Activated CD4-positive, CD25-positive, alpha-beta regulatory T cell (primary cell): Measurements from ENCODE around the gene MED13.
"Not testable (repeated sequence)": the region's sequence is repeated elsewhere in the genome, so short reads cannot be mapped to it uniquely, and the experiment has no call there.

ENCODE experiments used
- DNase-seq, 4 experiments: peaks; one replicate each; lab custom pipeline; 2025; lab: John Stamatoyannopoulos, UW

The MED13 gene

GRCh38 chr17:62051053-62051452 lies 14.0 kb downstream of the MED13 start:
- DNase-seq = no peak

DNA sequence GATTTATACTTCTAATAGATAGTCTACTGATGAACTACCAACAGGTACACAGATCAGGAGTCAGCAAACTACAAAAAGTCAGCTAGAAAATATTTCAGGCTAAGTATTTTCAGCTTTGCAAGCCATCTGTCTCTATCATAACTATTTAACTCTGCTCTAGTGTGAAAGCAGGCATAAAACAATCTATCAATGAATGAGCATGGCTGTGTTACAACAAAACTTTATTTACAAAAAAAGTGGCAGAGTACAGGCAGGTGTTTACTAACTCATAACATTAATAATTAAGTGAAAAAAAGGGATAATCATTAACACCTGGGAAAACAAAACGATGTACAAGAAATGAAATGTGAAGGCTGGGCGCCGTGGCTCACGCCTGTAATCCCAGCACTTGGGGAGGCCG lies 15.8 kb downstream of the MED13 start:
- no peak for DNase-seq

DNA sequence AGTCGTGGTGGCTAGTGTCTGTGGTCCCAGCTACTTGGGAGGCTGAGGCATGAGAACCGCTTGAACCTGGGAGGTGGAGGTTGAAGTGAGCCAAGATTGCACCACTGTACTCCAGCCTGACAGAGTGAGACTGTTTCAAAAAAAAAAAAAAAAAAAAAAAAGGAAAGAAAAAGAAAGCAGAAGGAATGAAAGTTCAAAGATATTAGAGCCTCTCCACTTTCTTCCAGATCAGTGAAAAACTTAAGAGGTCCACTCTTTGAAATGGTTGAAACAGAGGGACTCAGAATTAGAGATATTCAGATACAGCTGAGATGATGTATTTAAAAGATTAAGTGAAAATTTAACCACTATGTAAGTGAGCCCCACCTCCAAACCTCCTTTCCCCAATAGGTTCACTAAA lies 16.8 kb downstream of the MED13 start:
- no peak for DNase-seq

- DNase-seq = no peak
Observed at GRCh38 chr17:62045517-62045916, 19.6 kb downstream of the MED13 start.

DNA sequence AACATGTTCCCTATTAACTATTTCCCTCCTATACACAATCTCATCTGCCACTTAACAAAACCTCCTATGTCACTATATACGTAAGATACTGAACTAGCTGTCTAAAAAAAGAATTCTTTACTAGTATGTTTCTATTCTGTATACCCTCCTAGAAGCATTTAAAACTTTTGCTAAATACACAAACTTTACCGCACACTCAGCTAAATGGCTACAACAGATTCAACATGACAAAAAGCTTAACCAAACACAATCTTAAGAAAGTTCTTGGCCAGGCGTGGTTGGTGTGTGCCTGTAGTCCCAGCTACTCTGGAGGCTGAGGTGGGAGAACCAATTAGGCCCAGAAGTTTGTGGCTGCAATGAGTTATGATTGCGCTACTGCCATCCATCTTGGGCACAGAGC lies 20.0 kb downstream of the MED13 start:
- no peak for DNase-seq

DNA sequence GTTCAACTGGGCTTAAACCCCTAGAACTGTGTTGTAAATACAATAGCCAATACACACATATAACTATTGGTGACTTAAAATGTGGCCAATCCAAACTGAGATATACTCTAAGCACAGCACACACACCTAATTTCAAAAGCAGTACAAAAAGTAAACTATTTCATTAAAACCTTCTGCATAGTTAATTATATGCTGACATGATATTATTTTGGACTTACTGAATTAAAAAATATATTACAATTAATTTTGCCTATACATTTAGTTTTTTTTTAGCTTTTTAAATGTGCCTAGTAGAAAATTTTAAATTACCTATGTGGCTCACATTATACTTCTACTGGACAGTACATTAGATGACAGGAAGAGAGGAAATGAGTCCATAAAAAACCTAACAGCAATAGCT lies 21.5 kb downstream of the MED13 start:
- DNase-seq = no peak

- no peak for DNase-seq
Observed at GRCh38 chr17:62043140-62043539, 21.9 kb downstream of the MED13 start.

DNA sequence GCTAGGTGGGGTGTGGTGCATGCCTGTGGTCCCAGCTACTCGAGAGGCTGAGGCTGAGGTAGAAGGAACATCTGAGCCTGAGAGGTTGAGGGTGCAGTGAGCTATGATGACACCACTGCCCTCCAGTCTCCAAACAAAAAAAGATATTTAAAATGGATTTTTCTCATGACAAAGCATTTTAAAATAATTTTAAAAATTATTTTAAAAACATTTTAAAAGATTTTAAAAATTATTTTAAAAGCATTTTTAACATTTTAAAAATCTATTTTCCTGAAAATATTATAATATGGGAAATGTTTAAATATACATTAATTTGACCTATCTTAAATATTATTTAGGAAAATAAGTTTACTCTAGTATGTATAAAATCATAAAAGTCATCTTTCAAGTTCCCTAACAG lies 26.8 kb downstream of the MED13 start:
- DNase-seq = no peak

GRCh38 chr17:62033317-62033716 lies 31.8 kb downstream of the MED13 start:
- no peak for DNase-seq

- DNase-seq = no peak
Observed at GRCh38 chr17:62032480-62032879, 32.6 kb downstream of the MED13 start.

- no peak for DNase-seq
Observed at GRCh38 chr17:62030264-62030663, 34.8 kb downstream of the MED13 start.

GRCh38 chr17:62024866-62025265 lies 40.2 kb downstream of the MED13 start:
- DNase-seq = no peak

DNA sequence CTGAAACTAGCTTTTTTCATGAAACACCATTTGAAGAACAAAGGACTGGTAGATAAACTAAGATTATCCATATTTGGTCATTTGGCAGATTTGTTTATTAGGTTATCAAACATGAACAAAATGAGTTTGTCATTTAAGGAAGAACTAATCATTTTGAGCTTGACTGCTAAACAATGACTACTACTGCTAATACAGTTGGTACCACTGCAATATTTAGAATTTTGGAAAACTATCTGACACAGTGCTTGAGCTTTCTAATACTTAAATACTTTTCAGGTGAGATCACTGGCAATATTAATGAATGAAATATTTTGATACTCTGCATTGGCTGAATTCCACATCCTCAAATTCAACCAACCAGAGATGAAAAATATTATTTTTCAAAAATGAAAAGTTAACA lies 47.2 kb downstream of the MED13 start:
- DNase-seq = no peak

DNA sequence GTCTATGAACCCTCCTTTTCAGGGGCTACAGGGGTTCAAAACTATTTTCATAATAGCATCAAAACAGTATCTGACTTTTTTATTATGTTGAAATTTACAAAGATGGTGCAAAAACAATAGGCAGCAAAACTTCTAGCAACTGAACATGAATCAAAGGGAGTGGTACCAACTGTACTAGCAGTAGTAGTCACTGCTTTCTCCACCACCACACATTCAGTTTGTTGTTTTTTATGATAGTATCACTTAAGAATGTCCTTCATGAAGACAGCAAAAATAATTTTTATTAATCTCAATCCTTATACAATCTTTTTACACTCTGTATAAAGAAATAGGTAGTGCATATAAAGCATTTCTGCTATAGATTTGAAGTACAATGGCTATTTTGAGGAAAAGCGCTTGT lies 47.6 kb downstream of the MED13 start:
- DNase-seq = no peak

DNA sequence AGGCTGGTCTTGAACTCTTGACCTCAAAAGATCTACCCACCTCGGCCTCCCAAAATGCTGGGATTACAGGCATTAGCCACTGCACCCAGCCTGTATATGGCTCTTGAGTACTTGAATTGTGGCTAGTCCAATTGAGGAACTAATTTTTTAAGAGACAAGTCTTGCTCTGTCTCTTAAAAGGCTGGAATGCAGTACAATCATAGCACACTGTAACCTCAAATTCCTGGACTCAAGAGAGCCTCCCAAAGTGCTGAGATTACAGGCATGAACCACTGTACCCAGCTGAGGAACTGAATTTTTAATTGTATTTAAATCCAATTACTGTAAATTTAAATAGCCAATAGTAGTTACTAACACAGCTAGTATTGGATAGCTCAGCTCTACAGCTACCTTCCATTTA lies 50.6 kb downstream of the MED13 start:
- DNase-seq = no peak

DNA sequence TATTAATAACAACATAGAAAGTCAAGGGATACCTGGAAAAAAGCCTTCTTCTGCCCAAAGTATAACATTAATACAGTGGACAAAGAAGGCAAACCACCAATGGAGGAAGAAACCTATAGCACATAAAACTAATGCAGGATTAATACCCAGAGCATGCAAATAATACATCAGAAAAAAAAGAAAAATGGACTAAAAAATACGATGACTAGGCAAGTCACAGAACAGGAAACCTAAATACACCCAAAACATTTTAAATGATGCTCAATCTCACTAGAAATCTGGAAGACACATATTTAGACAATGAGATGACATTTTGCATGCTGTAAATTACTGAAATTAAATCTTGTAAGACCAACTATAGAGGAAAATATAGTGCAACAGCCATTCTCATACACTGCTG lies 55.9 kb downstream of the MED13 start:
- no peak for DNase-seq

GRCh38 chr17:62008294-62008693 lies 56.8 kb downstream of the MED13 start:
- no peak for DNase-seq

GRCh38 chr17:62004388-62004787 lies 60.7 kb downstream of the MED13 start:
- DNase-seq = no peak

GRCh38 chr17:62003141-62003540 lies 61.9 kb downstream of the MED13 start:
- not testable (repeated sequence) for DNase-seq

DNA sequence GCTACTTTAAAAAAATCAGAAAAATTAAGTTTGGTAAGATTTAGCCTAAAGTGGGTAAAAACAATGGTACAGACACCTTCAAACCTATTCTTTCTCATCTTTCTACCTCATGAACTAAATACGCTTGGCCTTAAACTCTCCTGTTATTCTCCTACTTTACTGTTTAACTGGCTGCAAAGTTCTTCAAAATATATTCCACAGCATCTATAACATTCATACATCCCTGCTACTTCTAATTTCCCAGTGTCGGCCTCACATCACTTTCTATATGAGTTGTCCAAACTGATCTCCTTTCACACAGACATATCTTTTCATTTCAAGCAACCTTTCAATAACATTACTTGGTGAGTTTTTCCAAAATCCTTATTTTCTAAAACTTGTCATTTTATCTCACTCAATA lies 64.0 kb downstream of the MED13 start:
- DNase-seq = no peak

DNA sequence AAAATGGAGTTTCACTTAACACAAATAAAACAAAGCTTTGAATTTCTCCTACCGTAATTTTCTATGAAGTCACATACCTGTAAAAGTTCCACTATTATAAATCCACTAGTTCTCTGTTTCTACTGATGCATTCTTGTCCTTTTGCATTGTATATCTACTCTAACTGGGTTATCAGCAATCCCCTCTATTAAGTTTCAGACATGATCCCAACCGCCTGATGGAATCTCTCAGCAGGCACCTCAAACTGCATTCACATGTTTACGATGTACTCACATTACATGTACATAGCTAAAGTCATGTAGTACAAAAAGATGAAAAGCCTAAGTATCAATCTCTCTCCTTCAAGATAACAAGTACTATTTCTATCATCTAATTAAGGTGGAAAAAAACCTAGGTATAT lies 64.9 kb downstream of the MED13 start:
- DNase-seq = no peak

GRCh38 chr17:61998534-61998933 lies 66.5 kb downstream of the MED13 start:
- DNase-seq = not testable (repeated sequence)

GRCh38 chr17:61997664-61998063 lies 67.4 kb downstream of the MED13 start:
- DNase-seq = no peak

- no peak for DNase-seq
Observed at GRCh38 chr17:61996916-61997605, 68.0 kb downstream of the MED13 start.

DNA sequence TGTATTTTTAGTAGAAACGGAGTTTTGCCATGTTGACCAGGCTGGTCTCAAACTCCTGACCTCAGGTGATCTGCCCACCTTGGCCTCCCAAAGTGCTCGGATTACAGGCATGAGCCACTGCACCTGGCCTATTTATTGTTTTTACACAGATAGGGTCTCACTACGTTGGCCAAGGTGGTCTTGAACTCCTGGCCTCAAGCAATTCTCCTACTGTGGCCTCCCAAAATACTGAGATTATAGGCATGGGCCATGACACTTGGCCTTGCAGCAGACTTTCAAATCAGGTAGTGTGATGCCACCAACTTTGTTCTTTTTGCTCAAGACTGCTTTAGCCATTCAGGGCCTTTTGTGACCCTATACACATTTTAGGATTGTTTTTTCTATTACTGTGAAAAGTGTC lies 75.6 kb downstream of the MED13 start:
- no peak for DNase-seq
